ENCODE results near the gene SMIM22.
A peak's percentile ranks its signal among the peaks of the same experiment; 100 is the strongest.
"Not testable (repeated sequence)": the region's sequence is repeated elsewhere in the genome, so short reads cannot be mapped to it uniquely, and the experiment has no call there.

Gene SMIM22

GRCh38 chr16:4767872-4768548, 27.2 kb upstream of the SMIM22 start:
- DNase-seq, result no peak

- peak; percentile 76 for DNase-seq
Measured at GRCh38 chr16:4768549-4769305, 26.4 kb upstream of the SMIM22 start.

GRCh38 chr16:4769306-4769638, 25.9 kb upstream of the SMIM22 start:
- no peak for DNase-seq

GRCh38 chr16:4771646-4772045, 23.5 kb upstream of the SMIM22 start:
- DNase-seq, result no peak

GRCh38 chr16:4772351-4772750, 22.8 kb upstream of the SMIM22 start:
- DNase-seq, result no peak

- no peak for DNase-seq
Measured at GRCh38 chr16:4775005-4775404, 20.2 kb upstream of the SMIM22 start.

- no peak for DNase-seq
Measured at GRCh38 chr16:4776141-4776705, 18.9 kb upstream of the SMIM22 start.

GRCh38 chr16:4777339-4778049, 17.7 kb upstream of the SMIM22 start:
- no peak for DNase-seq

GRCh38 chr16:4778050-4778392, 17.1 kb upstream of the SMIM22 start:
- DNase-seq, result no peak

- DNase-seq, result no peak
Measured at GRCh38 chr16:4780235-4780634, 14.9 kb upstream of the SMIM22 start.

GRCh38 chr16:4783251-4783950, 11.8 kb upstream of the SMIM22 start:
- no peak for DNase-seq

GRCh38 chr16:4783951-4784336, 11.2 kb upstream of the SMIM22 start:
- no peak for DNase-seq

GRCh38 chr16:4784444-4784987, 10.7 kb upstream of the SMIM22 start:
- not testable (repeated sequence) for DNase-seq

GRCh38 chr16:4785758-4786433, 9.3 kb upstream of the SMIM22 start:
- no peak for DNase-seq

- no peak for DNase-seq
Measured at GRCh38 chr16:4787068-4787467, 8.1 kb upstream of the SMIM22 start.

GRCh38 chr16:4787627-4788482, 7.3 kb upstream of the SMIM22 start, which contains the start of gene SEPTIN12:
Gene SEPTIN12, minus strand, starts transcription at chr16:4788345. Its CDS starts 700 bp downstream, at chr16:4787645.
- no peak for DNase-seq

GRCh38 chr16:4788489-4788889, 6.7 kb upstream of the SMIM22 start:
- no peak for DNase-seq

- no peak for DNase-seq
Measured at GRCh38 chr16:4788910-4789309, 6.3 kb upstream of the SMIM22 start.

GRCh38 chr16:4790261-4790660, 4.9 kb upstream of the SMIM22 start:
- no peak for DNase-seq

- no peak for DNase-seq
Measured at GRCh38 chr16:4790871-4791270, 4.3 kb upstream of the SMIM22 start.

All from right kidney (tissue), 1 donor.